Heart left ventricle (tissue), 16 donors: ENCODE data around the gene LRMDA. TPM values are rescaled to one million over a fixed set of nuclear protein-coding genes. Genes with fewer than 3 reads are reported as not detected.

Experiments
- ATAC-seq, 4 donors: fragments of 200-7000 bp; cut with Tn5 transposase; one replicate each; pipeline ENCODE4 v1.9.1; 2020 to 2022; ENCODE audit warnings: moderate library complexity in 4 of 4, mild to moderate bottlenecking in 3 of 4, moderate number of reproducible peaks in 1 of 4
- DNase-seq, 5 donors: peaks; one replicate each; pipeline ENCODE4 v3.0.0-alpha.2; 2020
- H3K27ac ChIP-seq, 12 donors: fragments of 200-600 bp; sonication (generic) in 4 of 12; one replicate each; pipeline versions ENCODE4 v1.5.0 to v1.8.0; 2016 to 2022; ENCODE audit warnings: mild to moderate bottlenecking in 2 of 12
- H3K27me3 ChIP-seq, 9 donors: fragments of 200-600 bp; sonication (generic) in 2 of 9; one replicate each; pipeline versions ENCODE4 v1.5.1 to v1.8.0; 2016 to 2022; ENCODE audit warnings: mild to moderate bottlenecking in 3 of 9
- H3K36me3 ChIP-seq, 9 donors: fragments of 200-600 bp; sonication (generic) in 2 of 9; one replicate each; pipeline versions ENCODE4 v1.5.0 to v1.8.0; 2018 to 2022; ENCODE audit warnings: mild to moderate bottlenecking in 2 of 9
- H3K4me1 ChIP-seq, 12 donors: fragments of 200-600 bp; sonication (generic) in 4 of 12; one replicate each; pipeline versions ENCODE4 v1.5.0 to v1.8.0; 2016 to 2022; ENCODE audit warnings: mild to moderate bottlenecking in 3 of 12
- H3K4me3 ChIP-seq, 12 donors: fragments of 200-600 bp; sonication (generic) in 4 of 12; one replicate each; pipeline versions ENCODE4 v1.5.0 to v1.8.0; 2017 to 2022; ENCODE audit warnings: mild to moderate bottlenecking in 9 of 12, moderate library complexity in 4 of 12
- H3K9me3 ChIP-seq, 12 donors: fragments of 200-600 bp; sonication (generic) in 4 of 12; one replicate each; pipeline versions ENCODE4 v1.5.0 to v1.8.0; 2016 to 2022; ENCODE audit warnings: mild to moderate bottlenecking in 1 of 12
- POLR2A ChIP-seq, 2 donors: fragments of 450-650 bp; IDR thresholded peaks; one replicate each; pipeline ENCODE4 v1.6.1; 2017; ENCODE audit warnings: antibody characterized with exemption in 2 of 2, mild to moderate bottlenecking in 2 of 2, moderate library complexity in 2 of 2
- WGBS, 4 donors: extraction: QIAGEN DNeasy Blood & Tissue Kit in 2 of 4; methylation state at CpG; one replicate each; pipeline versions ENCODE4 v1.1.5 to v1.1.7; 2013 to 2018; 5-methylcytosine and 5-hydroxymethylcytosine counted together
- intact Hi-C, 10 donors: fragments of 100-400 bp; cut with DNase I; formaldehyde crosslinking; loops; one replicate each; pipeline versions ENCODE4 v1.11.1 to v1.14.2; 2022
- polyA plus RNA-seq, 2 donors: library from polyadenylated mRNA; stranded (reverse); fragments of 200-250 nt; gene quantifications; one replicate each; pipeline ENCODE4 v1.2.3, GENCODE V29; 2013
- total RNA-seq, 9 donors: library from RNA; depleted of rRNA in 2 of 9; stranded (reverse); fragments of >200 nt in 2 of 9; fragmentation: NEBNext Ultra II Directional in 3 of 9; extraction: Animal tissue kit (Norgen Biotek cat#: 25700) in 3 of 9; gene quantifications; one replicate each; pipeline versions ENCODE4 v1.1.0 to v1.2.4, GENCODE V29; 2016 to 2023
- TF ChIP-seq, protein P1 (sequence below), 12 donors: fragments of 200-600 bp; sonication (generic) in 4 of 12; IDR thresholded peaks; one replicate each; pipeline versions ENCODE4 v1.5.0 to v1.8.0; 2018 to 2022; ENCODE audit warnings: antibody characterized with exemption in 12 of 12, mild to moderate bottlenecking in 5 of 12
- donor health status: ischemic (EF 13 %, LVEDD 7.1; RV severe dilation, severe dysfunction).
- donor health status: healthy with polysubstance abuse.
- donor health status: DM: no; HTN: yes; CAD: no.
- donor health status: DM: no; HTN: no; CAD: no.
- donor health status: ischemic (EF 25% LVEDD 6.9; RV normal size, moderate dysfunction).
- donor health status: ischemic (EF 25% LVEDD 5.7; RV mildly dilated, moderate dysfunction).
- donor health status: healthy.
- donor health status: DM: yes; HTN: yes; CAD: no.
- donor health status: ischemic (EF 35%, LVEDD 5.7; RV mildly dilated, moderate dysfunction).
- donor health status: nonischemic (EF 11% LVEDD 7.7; RV severe dilation, severe dysfunction).
- donor health status: DM: yes; HTN: yes; CAD: no.
- donor health status: PGD.
- donor health status: ischemic (EF 29% LVEDD 5.4; RV normal size, mild dysfunction).
- donor health status: nonischemic (EF 23%, LVEDD 6.1; RV moderate dilation, normal function).

LRMDA gene
- total and polyA plus RNA-seq, 11 donors: 2.4 to 34.4 (median 14.9) TPM

DNA sequence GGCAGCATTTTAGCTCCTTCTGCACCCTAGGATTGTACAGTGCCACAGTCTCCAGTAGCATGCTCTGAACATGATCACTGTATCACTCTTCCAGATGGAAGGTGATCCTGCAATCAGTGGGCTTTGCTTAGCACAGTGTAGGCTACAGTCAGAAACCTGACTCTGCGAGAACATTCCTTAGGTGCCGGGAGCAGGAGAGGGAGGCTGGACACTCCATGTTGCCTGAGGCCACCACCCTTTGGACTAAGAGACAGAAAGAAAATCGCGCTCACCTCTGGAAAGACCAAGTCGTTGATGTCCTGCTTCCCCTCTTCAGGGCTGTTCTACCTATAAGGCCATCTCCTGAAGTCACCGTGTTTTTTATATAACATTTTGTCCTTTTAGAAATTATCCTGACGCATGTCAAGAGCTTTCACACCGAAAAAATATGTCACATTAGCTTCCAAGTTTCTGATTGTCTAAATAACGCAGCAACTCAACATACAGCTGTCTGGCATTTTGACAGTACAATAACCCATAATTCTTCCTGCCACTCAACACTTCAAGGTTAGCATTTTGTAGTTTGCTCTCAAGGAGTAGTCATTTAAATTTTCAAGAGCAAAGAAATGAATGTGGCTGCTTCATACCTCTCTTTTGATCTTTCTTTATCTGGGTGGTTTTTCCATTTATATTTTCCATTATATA, 563.1 kb downstream of the LRMDA start:
- H3K4me3 ChIP-seq: no peak overlapping the region
- intact Hi-C loops: no loop called here
- DNase-seq (no peak), ATAC-seq (no peak)
- H3K27me3 ChIP-seq: no peaks in the 10 kb centered on the region
- H3K9me3 ChIP-seq: no peaks in the 10 kb centered on the region
- H3K36me3 ChIP-seq: no peaks in the 10 kb centered on the region
- 86 to 95% (median 89%) methylated on average over 9 of the region's 9 CpGs for WGBS, 4 donors
- no peak for TF ChIP-seq POLR2A (IDR thresholded peaks at IDR 0.05)
- TF ChIP-seq, protein P1, sequence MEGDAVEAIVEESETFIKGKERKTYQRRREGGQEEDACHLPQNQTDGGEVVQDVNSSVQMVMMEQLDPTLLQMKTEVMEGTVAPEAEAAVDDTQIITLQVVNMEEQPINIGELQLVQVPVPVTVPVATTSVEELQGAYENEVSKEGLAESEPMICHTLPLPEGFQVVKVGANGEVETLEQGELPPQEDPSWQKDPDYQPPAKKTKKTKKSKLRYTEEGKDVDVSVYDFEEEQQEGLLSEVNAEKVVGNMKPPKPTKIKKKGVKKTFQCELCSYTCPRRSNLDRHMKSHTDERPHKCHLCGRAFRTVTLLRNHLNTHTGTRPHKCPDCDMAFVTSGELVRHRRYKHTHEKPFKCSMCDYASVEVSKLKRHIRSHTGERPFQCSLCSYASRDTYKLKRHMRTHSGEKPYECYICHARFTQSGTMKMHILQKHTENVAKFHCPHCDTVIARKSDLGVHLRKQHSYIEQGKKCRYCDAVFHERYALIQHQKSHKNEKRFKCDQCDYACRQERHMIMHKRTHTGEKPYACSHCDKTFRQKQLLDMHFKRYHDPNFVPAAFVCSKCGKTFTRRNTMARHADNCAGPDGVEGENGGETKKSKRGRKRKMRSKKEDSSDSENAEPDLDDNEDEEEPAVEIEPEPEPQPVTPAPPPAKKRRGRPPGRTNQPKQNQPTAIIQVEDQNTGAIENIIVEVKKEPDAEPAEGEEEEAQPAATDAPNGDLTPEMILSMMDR (IDR thresholded peaks at IDR 0.05): no peak
- H3K4me1 ChIP-seq: peaks cover 0 to 6% (median 0%) of the 10 kb centered on the region in 12 donors
- H3K27ac ChIP-seq: no peak overlapping the region

DNA sequence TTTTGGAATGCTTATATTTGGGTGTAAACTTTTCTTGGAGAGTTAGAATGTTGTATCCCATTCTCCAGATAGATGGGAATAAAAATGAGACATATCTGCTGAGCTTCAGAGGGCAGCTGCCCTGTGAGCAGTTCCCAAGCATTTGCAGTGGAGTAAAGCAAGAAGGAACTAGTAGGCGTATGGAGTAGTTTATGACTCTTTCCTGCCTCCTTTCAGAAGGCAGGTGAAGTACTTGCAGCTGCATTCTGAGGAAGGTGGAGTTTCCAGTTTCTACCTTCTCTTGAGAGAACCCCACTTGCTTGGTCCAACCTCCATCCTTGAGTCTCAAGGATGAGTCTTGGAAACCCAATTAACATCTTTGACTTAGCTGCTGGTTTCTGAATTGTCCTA, 563.6 kb downstream of the LRMDA start:
- intact Hi-C loops: no loop called here
- DNase-seq: no peak
- Histone ChIP-seq H3K4me1 (peaks cover 0 to 6% (median 0%) of the 10 kb centered on the region in 12 donors), H3K36me3 (no peaks in the 10 kb centered on the region), H3K9me3 (no peaks in the 10 kb centered on the region), H3K4me3 (no peak overlapping the region), H3K27me3 (no peaks in the 10 kb centered on the region), H3K27ac (no peak overlapping the region)
- WGBS, 4 donors: 87 to 100% (median 96%) methylated on average over 1 of the region's 1 CpG
- TF ChIP-seq, protein P1 (IDR thresholded peaks at IDR 0.05): no peak
- TF ChIP-seq POLR2A (IDR thresholded peaks at IDR 0.05): no peak
- ATAC-seq: no peak

DNA sequence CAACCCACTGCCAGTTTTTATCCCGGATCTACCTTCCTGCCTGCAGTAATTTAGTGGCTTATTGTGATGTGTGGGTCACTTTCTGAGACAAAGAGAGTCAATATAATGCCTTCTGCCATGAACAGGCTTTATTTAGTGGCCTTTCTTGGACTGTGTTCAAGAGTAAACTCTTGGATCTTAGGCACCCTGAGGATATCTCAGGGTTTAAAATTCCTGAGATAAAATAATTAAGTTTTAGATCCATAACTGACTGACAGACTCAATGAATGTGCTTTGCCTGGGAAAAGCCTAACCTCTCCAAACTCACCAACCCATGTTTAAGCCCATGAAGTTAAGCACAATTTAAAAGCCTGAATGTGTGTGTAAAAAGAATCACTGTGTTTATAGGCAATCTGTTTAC, 564.3 kb downstream of the LRMDA start:
- no peaks in the 10 kb centered on the region for H3K36me3 ChIP-seq
- H3K9me3 ChIP-seq: no peaks in the 10 kb centered on the region
- H3K27ac ChIP-seq: no peak overlapping the region
- 52 to 63% (median 60%) methylated on average over 1 of the region's 1 CpG for WGBS, 4 donors
- H3K4me1 ChIP-seq: peaks cover 0 to 6% (median 0%) of the 10 kb centered on the region in 12 donors
- no peak for ATAC-seq
- DNase-seq: no peak
- no peaks in the 10 kb centered on the region for H3K27me3 ChIP-seq
- no peak for TF ChIP-seq POLR2A (IDR thresholded peaks at IDR 0.05)
- TF ChIP-seq, protein P1 (IDR thresholded peaks at IDR 0.05): no peak
- intact Hi-C loops: no loop called here
- no peak overlapping the region for H3K4me3 ChIP-seq

DNA sequence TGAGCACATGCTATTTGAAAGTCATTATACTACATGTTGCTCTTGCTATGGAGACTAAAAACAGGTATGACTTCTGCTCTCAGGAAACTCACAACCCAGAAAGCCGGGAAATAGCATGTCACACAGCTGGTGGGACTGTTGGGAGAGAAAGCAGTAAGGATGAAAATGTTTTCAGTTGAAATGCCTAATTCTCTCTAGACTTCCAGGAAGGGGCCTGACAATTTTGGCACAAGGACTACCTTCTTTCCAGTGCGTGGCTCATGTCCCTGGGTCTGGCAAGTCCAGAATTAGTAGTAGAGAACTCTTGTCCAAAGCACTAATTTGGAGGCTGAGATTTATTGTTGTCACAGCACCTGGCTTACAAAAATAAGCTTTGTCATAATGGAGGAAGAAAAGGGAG, 567.6 kb downstream of the LRMDA start:
- DNase-seq: no peak
- Histone ChIP-seq H3K4me1 (peaks cover 0 to 6% (median 0%) of the 10 kb centered on the region in 12 donors), H3K9me3 (no peaks in the 10 kb centered on the region), H3K27ac (no peak overlapping the region), H3K4me3 (no peak overlapping the region), H3K36me3 (no peaks in the 10 kb centered on the region), H3K27me3 (no peaks in the 10 kb centered on the region)
- no peak for ATAC-seq
- intact Hi-C loops: no loop called here
- 39 to 63% (median 59%) methylated on average over 2 of the region's 2 CpGs for WGBS, 4 donors
- TF ChIP-seq, protein P1 (IDR thresholded peaks at IDR 0.05): no peak
- no peak for TF ChIP-seq POLR2A (IDR thresholded peaks at IDR 0.05)
